Epithelial cell of esophagus (primary cell): Measurements from ENCODE around the gene USH2A.
"Not testable (repeated sequence)": the region's sequence is repeated elsewhere in the genome, so short reads cannot be mapped to it uniquely, and the experiment has no call there.

Experiments
- DNase-seq: peaks from one replicate; pipeline ENCODE4 v3.0.0; 2010; ENCODE audit warnings: low read depth
- H3K4me3 ChIP-seq: 2 replicates; pipeline ENCODE4 v1.5.1; 2011; ENCODE audit warnings: mild to moderate bottlenecking, low read length, control low read depth
- CTCF ChIP-seq: IDR thresholded peaks from 2 replicates; pipeline ENCODE4 v1.5.1; 2011; ENCODE audit warnings: low read depth, mild to moderate bottlenecking, low read length, control low read depth, inconsistent platforms; ENCODE audit not compliant: insufficient read depth; ENCODE audit errors: missing control alignments

The USH2A gene

GRCh38 chr1:216368249-216368648 is 55.0 kb downstream of the USH2A start:
- DNase-seq, result no peak
- TF ChIP-seq CTCF, result no peak
- H3K4me3 ChIP-seq, result no peak overlapping the region

DNA sequence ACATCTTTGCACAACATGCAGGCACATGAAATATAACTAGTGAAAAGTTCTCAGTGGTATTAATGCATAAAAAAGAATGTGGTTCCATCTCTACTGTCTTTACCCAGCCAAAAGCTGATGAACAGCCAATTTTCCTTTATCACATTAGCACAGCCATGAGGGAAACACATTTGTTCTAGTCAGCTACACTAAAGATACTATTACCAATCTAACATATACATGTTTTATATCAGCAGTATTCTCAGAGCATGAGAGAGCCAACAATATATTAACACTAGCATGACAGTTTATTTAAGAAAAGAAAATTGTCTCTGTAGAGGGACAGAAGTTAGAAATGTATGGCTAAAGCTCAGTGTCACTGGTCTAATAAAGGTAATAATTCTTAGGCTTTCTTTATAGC is 56.3 kb downstream of the USH2A start:
- TF ChIP-seq CTCF, result no peak

DNA sequence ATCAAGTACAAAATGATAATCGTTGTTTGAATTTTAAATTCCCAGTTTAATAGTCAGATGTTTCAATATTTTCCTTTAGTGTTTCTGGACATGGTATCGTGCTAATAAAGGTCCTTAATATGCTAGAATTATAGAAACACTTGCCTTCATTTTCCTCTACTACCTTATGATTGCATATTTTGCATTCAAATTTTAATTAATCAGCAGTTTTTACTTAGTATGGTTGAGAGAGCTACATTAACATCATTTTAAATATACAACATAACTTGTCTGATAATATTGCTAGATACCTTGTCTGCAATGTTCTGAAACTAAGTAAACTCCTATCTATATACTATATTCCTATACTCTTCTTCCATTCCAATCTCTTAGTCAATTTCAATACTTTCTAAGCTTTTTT is 66.3 kb downstream of the USH2A start:
- no peak for TF ChIP-seq CTCF
- no peak overlapping the region for H3K4me3 ChIP-seq
- DNase-seq, result no peak

More for the DNA sequence above, 56.3 kb downstream of the USH2A start:
- H3K4me3 ChIP-seq, result no peak overlapping the region
- no peak for DNase-seq

GRCh38 chr1:216350186-216350585 is 73.1 kb downstream of the USH2A start:
- DNase-seq, result no peak
- H3K4me3 ChIP-seq, result no peak overlapping the region
- TF ChIP-seq CTCF, result no peak

- no peak for TF ChIP-seq CTCF
- no peak for DNase-seq
- no peak overlapping the region for H3K4me3 ChIP-seq
These were observed 76.7 kb downstream of the USH2A start for GRCh38 chr1:216346526-216346925.

GRCh38 chr1:216340542-216340941 is 82.7 kb downstream of the USH2A start:
- DNase-seq, H3K4me3 ChIP-seq: not testable (repeated sequence)

DNA sequence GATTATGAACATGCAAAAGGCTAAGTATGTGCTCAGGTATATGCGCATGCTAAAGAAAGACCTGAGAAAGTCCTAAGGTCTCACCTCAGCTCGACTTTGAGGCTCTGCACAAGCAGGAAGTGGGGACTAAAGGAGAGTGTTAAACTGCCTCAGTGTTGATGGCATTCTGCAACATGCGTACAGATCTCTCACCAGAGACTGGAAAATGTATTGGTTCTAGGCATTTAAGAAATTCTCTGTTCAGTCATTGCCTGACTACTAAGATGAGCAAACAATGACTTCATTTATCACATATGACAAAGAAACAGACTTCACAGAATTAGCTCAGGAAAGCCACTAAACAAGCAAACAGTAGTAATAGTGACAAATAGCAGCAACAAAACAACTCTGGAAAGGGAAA is 90.8 kb downstream of the USH2A start:
- no peak overlapping the region for H3K4me3 ChIP-seq
- no peak for TF ChIP-seq CTCF
- no peak for DNase-seq

- TF ChIP-seq CTCF, result no peak
- H3K4me3 ChIP-seq, result no peak overlapping the region
- DNase-seq, result no peak
These were observed 91.2 kb downstream of the USH2A start for GRCh38 chr1:216332003-216332402.
